Nephron progenitor cell (in vitro differentiated cells): ENCODE measurements around the gene PHACTR3.

Experiments
- DNase-seq: peaks from one replicate; pipeline ENCODE4 v3.0.0; 2021
- H3K27ac Mint-ChIP-seq: 2 replicates; pipeline ENCODE4 v1.8.0; 2021; ENCODE audit warnings: mild to moderate bottlenecking, moderate library complexity, mixed read lengths
- H3K27me3 Mint-ChIP-seq: 2 replicates; pipeline ENCODE4 v1.8.0; 2021; ENCODE audit warnings: mild to moderate bottlenecking, low read depth, mixed read lengths; ENCODE audit not compliant: poor library complexity
- H3K36me3 Mint-ChIP-seq: 2 replicates; pipeline ENCODE4 v1.8.0; 2021; ENCODE audit warnings: low read depth, mixed read lengths
- H3K4me1 Mint-ChIP-seq: 2 replicates; pipeline ENCODE4 v1.8.0; 2021; ENCODE audit warnings: mixed read lengths
- H3K4me3 Mint-ChIP-seq: 2 replicates; pipeline ENCODE4 v1.8.0; 2021; ENCODE audit warnings: mild to moderate bottlenecking, moderate library complexity, mixed read lengths
- H3K9me3 Mint-ChIP-seq: 2 replicates; pipeline ENCODE4 v1.8.0; 2021; ENCODE audit warnings: mild to moderate bottlenecking, moderate library complexity, mixed read lengths
- CTCF ChIP-seq: fragments of 200-600 bp; sonication (generic); IDR thresholded peaks from 2 replicates; pipeline ENCODE4 v1.5.0; 2021; ENCODE audit warnings: antibody characterized with exemption

Gene PHACTR3

GRCh38 chr20:59729506-59729905, 125.2 kb downstream of the PHACTR3 start:
- H3K36me3 Mint-ChIP-seq = no peaks in the 10 kb centered on the region
- DNase-seq = no peak
- H3K27ac Mint-ChIP-seq = no peak overlapping the region
- no peak for TF ChIP-seq CTCF
- H3K4me1 Mint-ChIP-seq = no peaks in the 10 kb centered on the region
- H3K27me3 Mint-ChIP-seq = peaks cover 8% of the 10 kb centered on the region
- no peak overlapping the region for H3K4me3 Mint-ChIP-seq
- peaks cover 66% of the 10 kb centered on the region for H3K9me3 Mint-ChIP-seq

GRCh38 chr20:59730722-59731121, 126.4 kb downstream of the PHACTR3 start:
- peaks cover 55% of the 10 kb centered on the region for H3K9me3 Mint-ChIP-seq
- H3K27me3 Mint-ChIP-seq = peaks cover 8% of the 10 kb centered on the region
- H3K4me3 Mint-ChIP-seq = no peak overlapping the region
- no peak for TF ChIP-seq CTCF
- H3K4me1 Mint-ChIP-seq = no peaks in the 10 kb centered on the region
- no peak for DNase-seq
- no peaks in the 10 kb centered on the region for H3K36me3 Mint-ChIP-seq
- no peak overlapping the region for H3K27ac Mint-ChIP-seq

- TF ChIP-seq CTCF = no peak
- Mint-ChIP-seq H3K27ac (no peak overlapping the region), H3K9me3 (peaks cover 48% of the 10 kb centered on the region), H3K27me3 (peaks cover 8% of the 10 kb centered on the region), H3K4me1 (no peaks in the 10 kb centered on the region), H3K4me3 (no peak overlapping the region), H3K36me3 (no peaks in the 10 kb centered on the region)
- DNase-seq = no peak
Observed at GRCh38 chr20:59731376-59731775, 127.0 kb downstream of the PHACTR3 start.

GRCh38 chr20:59733351-59733750, 129.0 kb downstream of the PHACTR3 start:
- H3K27me3 Mint-ChIP-seq = peaks cover 8% of the 10 kb centered on the region
- TF ChIP-seq CTCF = no peak
- no peak for DNase-seq
- no peaks in the 10 kb centered on the region for H3K4me1 Mint-ChIP-seq
- no peak overlapping the region for H3K4me3 Mint-ChIP-seq
- no peaks in the 10 kb centered on the region for H3K36me3 Mint-ChIP-seq
- H3K9me3 Mint-ChIP-seq = peaks cover 50% of the 10 kb centered on the region
- H3K27ac Mint-ChIP-seq = no peak overlapping the region

- Mint-ChIP-seq H3K9me3 (peaks cover 48% of the 10 kb centered on the region), H3K27ac (no peak overlapping the region), H3K4me1 (no peaks in the 10 kb centered on the region), H3K36me3 (no peaks in the 10 kb centered on the region), H3K4me3 (no peak overlapping the region), H3K27me3 (peaks cover 5% of the 10 kb centered on the region)
- no peak for TF ChIP-seq CTCF
- no peak for DNase-seq
Observed at GRCh38 chr20:59735486-59735885, 131.1 kb downstream of the PHACTR3 start.

- H3K4me1 Mint-ChIP-seq = no peaks in the 10 kb centered on the region
- H3K27me3 Mint-ChIP-seq = peaks cover 5% of the 10 kb centered on the region
- H3K36me3 Mint-ChIP-seq = no peaks in the 10 kb centered on the region
- no peak for DNase-seq
- peaks cover 50% of the 10 kb centered on the region for H3K9me3 Mint-ChIP-seq
- no peak overlapping the region for H3K4me3 Mint-ChIP-seq
- TF ChIP-seq CTCF = no peak
- H3K27ac Mint-ChIP-seq = no peak overlapping the region
Observed at GRCh38 chr20:59735917-59736316, 131.6 kb downstream of the PHACTR3 start.
